ENCODE results near the gene PTPRN2. TPM values are rescaled to one million over a fixed set of nuclear protein-coding genes. Genes with fewer than 3 reads are reported as not detected.
"Not testable (repeated sequence)": the region's sequence is repeated elsewhere in the genome, so short reads cannot be mapped to it uniquely, and the experiment has no call there.

The PTPRN2 gene
- total and polyA plus RNA-seq, 2 of the 13 experiments (the other 11 are each of a cell fraction or from before 2014, with no cell fraction given): 2.5 to 24.2 TPM

GRCh38 chr7:158626289-158626688, 38.7 kb upstream of the PTPRN2 start:
- Histone ChIP-seq H3K4me1 (ENCODE audit: insufficient read depth, low read length) (peaks cover 22% of the 10 kb centered on the region), H3K27ac (ENCODE audit: extremely low read length, insufficient read depth, low read length) (peak overlapping the region; percentile 33)
- DNase-seq (ENCODE audit: low spot score): peak; percentile 76
- intact Hi-C loops (cut with micrococcal nuclease; ENCODE audit: unreplicated experiment); H4K20me1 ChIP-seq (ENCODE audit: insufficient read depth, low read length); CTCF ChIA-PET (ENCODE audit: low intra/inter-chr PET ratio, low total read pairs); H3K9me3 ChIP-seq (ENCODE audit: low read length); BruUV-seq (replicated peaks); FAIRE-seq; H3K36me3 ChIP-seq (replicated peaks in 1 of 2; ENCODE audit: control insufficient read depth in 1 of 2, insufficient read depth in 2 of 2, low read length in 2 of 2); H3K4me2 ChIP-seq (ENCODE audit: low read depth, low read length); H3K79me2 ChIP-seq (ENCODE audit: insufficient read depth, low read length); H2AFZ ChIP-seq (ENCODE audit: low read length); H3K9ac ChIP-seq (ENCODE audit: insufficient read depth, low read depth, low read length); H3K27me3 ChIP-seq (ENCODE audit: control insufficient read depth in 1 of 2, insufficient read depth in 2 of 2, low read length in 2 of 2); H3K4me3 ChIP-seq (replicated peaks in 1 of 3; ENCODE audit: insufficient read depth in 1 of 3, low read depth in 2 of 3, low read length in 3 of 3); in situ Hi-C loops (cut with HindIII; ENCODE audit: extremely low pct_ligation_motif_present, low pct_unique_long_range_greater_than_20kb); TF ChIP-seq FOXP1 (IDR thresholded peaks at IDR 0.05): not testable (repeated sequence)
- ATAC-seq: peak; percentile 94
- POLR2A ChIA-PET: interaction anchor here (1.2 to 1.5 kb wide), 3 partner anchors 13 to 37 kb away, joined by 4 read pairs; no protein-coding TSS in a partner anchor
- 26% methylated on average over 8 of the region's 8 CpGs for WGBS (ENCODE audit: low lambda C conversion rate)
- TF ChIP-seq FOXP1 (CRISPR knock-in tag; IDR thresholded peaks at IDR 0.05) (peak; percentile 39; the same call in 1 of the 2 replicates), ZMYM2 (CRISPR knock-in tag; IDR thresholded peaks at IDR 0.05) (peak; percentile 81; the same call in 1 of the 2 replicates), NR2F6 (IDR thresholded peaks at IDR 0.05) (peak; percentile 38), NR2F6 (CRISPR knock-in tag; IDR thresholded peaks at IDR 0.05) (0 out of 2 replicates have a peak, but pooled peaks have one; percentile 22), TEAD3 (CRISPR knock-in tag; optimal IDR thresholded peaks at IDR 0.05; ENCODE audit: borderline replicate concordance) (peak; percentile 16), ATF2 (CRISPR knock-in tag; IDR thresholded peaks at IDR 0.05) (0 out of 2 replicates have a peak, but pooled peaks have one; percentile 20), SOX5 (CRISPR knock-in tag; IDR thresholded peaks at IDR 0.05; ENCODE audit: borderline replicate concordance) (peak; percentile 45; the same call in 1 of the 2 replicates), ZNF878 (CRISPR knock-in tag; IDR thresholded peaks at IDR 0.05) (0 out of 2 replicates have a peak, but pooled peaks have one; percentile 30), MAX (IDR thresholded peaks at IDR 0.05) (peak; percentile 40), HNF4A (CRISPR knock-in tag; IDR thresholded peaks at IDR 0.05) (peak; percentile 37), HMG20A (CRISPR knock-in tag; IDR thresholded peaks at IDR 0.05; ENCODE audit: borderline replicate concordance) (peak; percentile 58; the same call in 1 of the 2 replicates), NCOA2 (CRISPR knock-in tag; IDR thresholded peaks at IDR 0.05) (peak; percentile 78), ZKSCAN8 (CRISPR knock-in tag; IDR thresholded peaks at IDR 0.05; ENCODE audit: borderline replicate concordance) (0 out of 2 replicates have a peak, but pooled peaks have one; percentile 31), ARID5B (CRISPR knock-in tag; IDR thresholded peaks at IDR 0.05) (peak; percentile 96), FOXP4 (CRISPR knock-in tag; IDR thresholded peaks at IDR 0.05) (peak; percentile 41), TCF7 (IDR thresholded peaks at IDR 0.05; ENCODE audit: low read depth) (peak; percentile 66), ZNF580 (CRISPR knock-in tag; IDR thresholded peaks at IDR 0.05; ENCODE audit: borderline replicate concordance, low read depth) (0 out of 2 replicates have a peak, but pooled peaks have one; percentile 28), ZBTB7B (CRISPR knock-in tag; IDR thresholded peaks at IDR 0.05) (peak; percentile 48; the same call in 1 of the 2 replicates)
